ENCODE data around the gene UNC80.

UNC80 gene

DNA sequence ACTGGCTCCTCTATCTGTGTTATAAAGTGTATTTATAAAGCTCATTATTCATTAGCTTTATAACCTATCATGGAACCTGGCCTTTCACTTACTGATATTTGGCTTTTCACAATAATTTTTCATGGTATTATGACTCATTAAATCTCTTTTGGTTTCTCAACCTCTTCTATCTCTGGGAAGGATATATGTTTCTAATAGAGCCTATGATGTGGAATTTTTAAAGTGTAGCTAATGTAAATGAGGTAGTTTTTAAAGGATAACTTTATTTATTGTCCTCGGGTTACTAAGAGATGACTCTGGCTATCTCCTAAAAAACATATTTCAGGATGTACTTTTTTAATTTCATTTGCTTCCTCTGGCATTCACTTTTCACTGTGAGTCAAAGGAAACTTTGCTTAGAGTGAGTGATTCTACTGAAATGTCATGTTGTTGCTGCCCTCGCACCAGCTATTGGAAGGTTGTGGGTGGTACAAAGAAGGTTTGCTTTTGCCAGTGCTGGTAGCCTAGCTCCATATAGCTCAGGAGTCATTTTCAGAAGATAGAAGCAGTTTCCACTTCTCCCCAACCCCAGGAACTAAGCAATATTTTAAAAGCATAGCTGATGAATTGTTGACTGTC lies 145.6 kb downstream of the UNC80 start:
- no peaks in the 10 kb centered on the region for H3K27me3 ChIP-seq (replicated peaks; ENCODE audit: control insufficient read depth, insufficient read depth, low read length)
- H3K4me1 ChIP-seq (ENCODE audit: control insufficient read depth, insufficient read depth, low read length) = peaks cover 26% of the 10 kb centered on the region
- peak overlapping the region; percentile 10 for H3K4me3 ChIP-seq (ENCODE audit: low read length)
- H3K9ac ChIP-seq (ENCODE audit: low read length) = no peak overlapping the region
- no peaks in the 10 kb centered on the region for H3K9me3 ChIP-seq (ENCODE audit: control insufficient read depth, low read length)
- H3K36me3 ChIP-seq (ENCODE audit: control insufficient read depth, insufficient read depth, low read length, severe bottlenecking) = no peaks in the 10 kb centered on the region
- no peak for DNase-seq (ENCODE audit: low read depth)

DNA sequence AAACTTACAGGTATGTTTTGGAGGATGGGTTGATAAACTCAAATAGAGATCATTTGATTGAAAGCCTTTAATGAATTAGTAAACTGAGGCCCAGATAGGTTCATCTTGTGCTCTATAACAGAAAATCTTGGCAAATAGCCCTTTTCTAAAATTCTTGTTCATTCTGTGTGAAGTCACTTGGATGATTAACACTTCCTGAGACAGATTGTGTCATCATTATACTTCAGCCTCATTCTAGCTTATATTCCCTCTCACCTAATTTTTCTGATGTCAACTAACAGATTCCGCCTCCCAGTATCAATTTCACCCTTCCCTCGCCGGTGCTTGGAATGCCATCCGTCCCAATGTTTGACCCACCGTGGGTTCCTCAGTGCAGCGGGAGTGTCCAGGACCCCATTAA lies 146.6 kb downstream of the UNC80 start:
- H3K4me1 ChIP-seq (ENCODE audit: control insufficient read depth, insufficient read depth, low read length) = peaks cover 26% of the 10 kb centered on the region
- no peak overlapping the region for H3K4me3 ChIP-seq (ENCODE audit: low read length)
- DNase-seq (ENCODE audit: low read depth) = no peak

DNA sequence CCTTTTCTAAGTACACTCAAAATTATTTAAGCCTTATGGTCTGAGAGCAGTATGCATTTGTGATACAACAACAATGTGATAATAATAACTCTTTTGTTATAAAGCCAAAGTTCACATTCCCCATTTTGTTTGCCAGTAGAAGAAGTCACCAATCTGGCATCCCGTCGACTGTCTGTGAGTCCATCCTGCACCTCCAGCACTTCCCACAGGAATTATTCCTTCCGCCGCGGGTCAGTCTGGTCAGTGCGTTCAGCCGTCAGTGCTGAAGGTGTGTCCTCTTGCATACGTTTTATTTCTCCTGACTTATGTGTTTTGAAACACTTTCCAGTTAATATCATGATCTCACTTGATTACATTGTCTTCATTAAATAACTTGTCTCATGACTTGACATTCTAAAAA lies 150.5 kb downstream of the UNC80 start:
- H3K27me3 ChIP-seq (replicated peaks; ENCODE audit: control insufficient read depth, insufficient read depth, low read length) = no peaks in the 10 kb centered on the region
- no peak overlapping the region for H3K9ac ChIP-seq (ENCODE audit: low read length)
- no peak overlapping the region for H3K4me3 ChIP-seq (ENCODE audit: low read length)
- DNase-seq (ENCODE audit: low read depth) = no peak
- no peaks in the 10 kb centered on the region for H3K36me3 ChIP-seq (ENCODE audit: control insufficient read depth, insufficient read depth, low read length, severe bottlenecking)
- H3K4me1 ChIP-seq (ENCODE audit: control insufficient read depth, insufficient read depth, low read length) = peaks cover 18% of the 10 kb centered on the region
- no peaks in the 10 kb centered on the region for H3K9me3 ChIP-seq (ENCODE audit: control insufficient read depth, low read length)

More for the DNA sequence above, 146.6 kb downstream of the UNC80 start:
- H3K36me3 ChIP-seq (ENCODE audit: control insufficient read depth, insufficient read depth, low read length, severe bottlenecking) = no peaks in the 10 kb centered on the region
- H3K9me3 ChIP-seq (ENCODE audit: control insufficient read depth, low read length) = no peaks in the 10 kb centered on the region
- no peak overlapping the region for H3K9ac ChIP-seq (ENCODE audit: low read length)
- H3K27me3 ChIP-seq (replicated peaks; ENCODE audit: control insufficient read depth, insufficient read depth, low read length) = no peaks in the 10 kb centered on the region

DNA sequence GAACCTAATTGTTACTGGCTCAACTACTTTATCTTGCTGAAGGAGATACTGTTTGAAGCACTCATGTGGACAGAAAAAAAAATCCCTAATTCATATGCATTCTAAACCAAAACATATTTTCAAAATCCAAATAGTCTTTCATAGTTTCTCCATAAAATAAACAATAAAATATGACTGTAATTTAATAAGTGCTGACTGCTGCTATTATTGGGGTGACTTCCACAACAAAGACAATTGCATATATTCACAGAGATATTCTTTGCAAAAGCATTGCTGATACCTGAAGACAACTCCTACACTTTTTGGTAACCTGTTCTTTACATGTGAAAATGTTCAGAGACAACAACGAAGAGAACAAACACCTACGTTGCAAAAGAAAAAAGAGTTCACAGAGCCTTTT lies 157.7 kb downstream of the UNC80 start:
- H3K4me1 ChIP-seq (ENCODE audit: control insufficient read depth, insufficient read depth, low read length) = peaks cover 7% of the 10 kb centered on the region
- peaks cover 3% of the 10 kb centered on the region for H3K27me3 ChIP-seq (replicated peaks; ENCODE audit: control insufficient read depth, insufficient read depth, low read length)

DNA sequence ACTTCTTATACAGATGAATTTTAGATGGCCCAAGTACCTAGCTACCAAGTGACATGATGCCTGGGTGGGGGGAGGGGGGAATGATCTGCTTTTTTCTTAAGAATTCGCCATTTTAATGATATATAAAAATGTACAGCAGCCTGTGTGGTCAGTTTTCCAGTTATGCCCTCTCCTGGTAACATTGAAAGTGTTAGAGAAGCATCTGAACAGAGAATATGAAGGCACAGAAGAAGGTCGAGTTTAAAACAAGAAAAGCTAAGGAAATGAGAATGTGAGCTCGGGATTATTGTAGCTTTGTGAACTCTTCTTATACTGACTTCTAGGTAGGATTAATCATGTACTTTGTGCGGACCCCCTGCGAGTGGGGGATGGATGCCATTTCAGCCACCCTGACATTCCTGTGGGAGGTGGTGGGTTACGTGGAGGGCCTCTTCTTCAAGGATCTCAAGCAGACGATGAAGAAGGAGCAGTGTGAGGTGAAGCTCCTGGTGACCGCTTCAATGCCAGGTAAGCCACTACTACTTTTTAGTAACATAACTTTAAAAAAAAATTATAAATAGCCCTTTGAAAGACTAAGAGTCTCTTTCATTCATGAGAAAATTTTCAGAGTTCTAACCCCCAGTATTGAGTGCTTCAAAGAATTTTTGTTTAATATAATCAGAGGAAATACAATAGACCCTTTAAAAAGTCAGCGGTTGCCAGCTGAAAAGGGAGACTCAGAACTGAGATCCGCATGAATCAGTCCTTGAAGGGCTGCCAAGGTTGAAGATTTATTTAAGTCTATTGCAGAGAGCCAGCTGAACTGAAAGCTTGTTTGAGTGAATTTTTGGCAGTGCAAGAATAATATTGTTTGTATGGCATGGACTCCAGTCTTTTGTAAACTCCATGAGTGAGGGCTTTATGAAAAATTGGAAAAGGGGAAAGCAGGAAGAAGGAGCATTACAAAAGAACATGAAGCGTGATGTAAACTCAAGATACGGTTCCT lies 162.2 kb downstream of the UNC80 start:
- peaks cover 11% of the 10 kb centered on the region for H3K4me1 ChIP-seq (ENCODE audit: control insufficient read depth, insufficient read depth, low read length)
- peak; percentile 87 for DNase-seq (ENCODE audit: low read depth)
- H3K36me3 ChIP-seq (ENCODE audit: control insufficient read depth, insufficient read depth, low read length, severe bottlenecking) = no peaks in the 10 kb centered on the region
- peaks cover 3% of the 10 kb centered on the region for H3K27me3 ChIP-seq (replicated peaks; ENCODE audit: control insufficient read depth, insufficient read depth, low read length)
- no peaks in the 10 kb centered on the region for H3K9me3 ChIP-seq (ENCODE audit: control insufficient read depth, low read length)
- H3K4me3 ChIP-seq (ENCODE audit: low read length) = peak overlapping the region; percentile 76
- peak overlapping the region; percentile 57 for H3K9ac ChIP-seq (ENCODE audit: low read length)

More for the DNA sequence above, 157.7 kb downstream of the UNC80 start:
- Histone ChIP-seq H3K4me3 (ENCODE audit: low read length) (no peak overlapping the region), H3K9ac (ENCODE audit: low read length) (no peak overlapping the region), H3K9me3 (ENCODE audit: control insufficient read depth, low read length) (no peaks in the 10 kb centered on the region), H3K36me3 (ENCODE audit: control insufficient read depth, insufficient read depth, low read length, severe bottlenecking) (no peaks in the 10 kb centered on the region)
- DNase-seq (ENCODE audit: low read depth) = no peak

DNA sequence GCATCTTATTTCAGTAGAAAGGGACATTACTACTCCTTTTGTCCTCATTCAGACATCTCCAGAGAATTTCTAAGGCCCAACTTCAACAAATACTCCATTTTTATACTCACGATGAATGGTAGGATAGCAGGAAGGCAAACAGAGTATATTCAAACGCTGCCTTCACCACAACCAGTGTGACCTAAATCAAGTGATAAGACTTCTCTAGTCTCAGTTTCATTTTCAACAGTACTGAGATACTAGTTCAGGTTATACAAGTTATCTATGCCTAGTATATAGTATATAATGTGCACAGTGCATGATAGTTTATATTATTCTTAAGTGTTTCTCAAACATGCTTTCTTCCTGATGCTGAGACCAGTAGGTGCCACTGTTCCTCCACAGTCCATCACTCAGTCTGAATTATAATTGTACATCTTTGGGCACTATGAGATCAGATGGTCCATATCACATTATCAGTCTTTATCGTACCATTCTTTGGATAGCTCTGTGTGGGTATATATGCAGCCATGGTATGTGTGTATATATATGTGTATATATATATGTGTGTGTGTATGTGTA lies 164.6 kb downstream of the UNC80 start:
- no peak overlapping the region for H3K9ac ChIP-seq (ENCODE audit: low read length)
- H3K27me3 ChIP-seq (replicated peaks; ENCODE audit: control insufficient read depth, insufficient read depth, low read length) = peaks cover 3% of the 10 kb centered on the region
- DNase-seq (ENCODE audit: low read depth) = no peak
- H3K9me3 ChIP-seq (ENCODE audit: control insufficient read depth, low read length) = no peaks in the 10 kb centered on the region
- H3K4me1 ChIP-seq (ENCODE audit: control insufficient read depth, insufficient read depth, low read length) = peaks cover 11% of the 10 kb centered on the region
- no peak overlapping the region for H3K4me3 ChIP-seq (ENCODE audit: low read length)
- H3K36me3 ChIP-seq (ENCODE audit: control insufficient read depth, insufficient read depth, low read length, severe bottlenecking) = no peaks in the 10 kb centered on the region

DNA sequence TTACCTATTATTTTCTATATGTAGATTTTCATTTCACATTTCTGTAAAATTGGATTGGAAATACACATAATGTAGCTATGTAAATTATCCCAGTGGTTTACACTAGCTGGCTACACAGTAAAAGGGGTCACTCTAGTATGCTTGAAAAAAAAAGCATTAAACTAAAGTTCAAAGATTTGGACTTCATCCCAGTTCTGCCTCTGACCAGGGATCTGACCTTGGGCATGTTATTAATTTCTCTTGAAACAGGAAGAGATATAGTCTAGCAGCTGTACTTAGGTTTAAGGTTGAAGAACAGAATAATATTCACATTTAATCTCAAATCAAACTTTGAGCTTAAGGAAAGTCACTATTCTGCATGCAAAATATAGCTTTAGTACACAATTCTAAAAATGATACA lies 166.3 kb downstream of the UNC80 start:
- no peaks in the 10 kb centered on the region for H3K36me3 ChIP-seq (ENCODE audit: control insufficient read depth, insufficient read depth, low read length, severe bottlenecking)
- no peak overlapping the region for H3K9ac ChIP-seq (ENCODE audit: low read length)
- peaks cover 11% of the 10 kb centered on the region for H3K4me1 ChIP-seq (ENCODE audit: control insufficient read depth, insufficient read depth, low read length)
- no peaks in the 10 kb centered on the region for H3K27me3 ChIP-seq (replicated peaks; ENCODE audit: control insufficient read depth, insufficient read depth, low read length)
- no peak overlapping the region for H3K4me3 ChIP-seq (ENCODE audit: low read length)
- no peak for DNase-seq (ENCODE audit: low read depth)
- no peaks in the 10 kb centered on the region for H3K9me3 ChIP-seq (ENCODE audit: control insufficient read depth, low read length)

DNA sequence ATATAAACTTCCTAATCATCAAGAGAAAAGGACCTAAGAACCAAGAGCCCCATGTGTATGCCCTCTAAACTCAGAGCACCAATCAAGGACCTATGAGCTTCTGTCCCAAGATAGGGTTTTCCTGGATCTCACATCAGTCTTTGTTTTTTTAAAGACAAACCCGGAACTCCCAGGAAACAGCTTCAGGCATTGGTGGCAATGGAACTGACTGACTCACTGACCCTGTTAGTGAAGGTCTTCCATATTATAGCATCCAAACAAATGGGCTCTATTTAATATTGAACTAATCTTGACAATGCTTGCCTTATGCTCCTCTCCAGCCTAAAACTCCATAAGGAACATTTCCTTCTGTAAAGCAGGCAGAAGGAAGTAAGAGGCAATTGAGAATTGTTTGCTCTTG lies 167.3 kb downstream of the UNC80 start:
- no peaks in the 10 kb centered on the region for H3K27me3 ChIP-seq (replicated peaks; ENCODE audit: control insufficient read depth, insufficient read depth, low read length)
- H3K4me3 ChIP-seq (ENCODE audit: low read length) = no peak overlapping the region
- H3K36me3 ChIP-seq (ENCODE audit: control insufficient read depth, insufficient read depth, low read length, severe bottlenecking) = no peaks in the 10 kb centered on the region
- H3K9me3 ChIP-seq (ENCODE audit: control insufficient read depth, low read length) = no peaks in the 10 kb centered on the region
- peaks cover 5% of the 10 kb centered on the region for H3K4me1 ChIP-seq (ENCODE audit: control insufficient read depth, insufficient read depth, low read length)
- DNase-seq (ENCODE audit: low read depth) = no peak
- H3K9ac ChIP-seq (ENCODE audit: low read length) = no peak overlapping the region

DNA sequence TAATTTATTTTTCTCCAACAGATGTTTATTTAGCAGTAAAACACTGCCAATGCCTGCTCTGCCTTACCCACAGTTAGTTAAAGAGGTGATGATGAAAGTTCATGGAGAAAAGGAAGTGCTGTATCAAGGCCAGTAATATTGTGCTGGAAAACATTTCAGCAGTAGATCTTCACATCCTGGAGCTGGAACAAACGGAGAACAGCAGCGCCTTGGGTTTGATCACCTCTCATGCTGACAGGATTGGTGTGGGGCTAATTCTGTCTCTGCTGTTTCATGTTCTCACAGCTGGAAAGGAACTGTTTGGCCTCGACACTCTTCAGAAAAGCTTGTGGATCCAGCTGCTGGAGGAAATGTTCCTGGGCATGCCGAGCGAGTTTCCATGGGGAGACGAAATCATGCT lies 169.3 kb downstream of the UNC80 start:
- Histone ChIP-seq H3K9me3 (ENCODE audit: control insufficient read depth, low read length) (no peaks in the 10 kb centered on the region), H3K4me3 (ENCODE audit: low read length) (no peak overlapping the region), H3K4me1 (ENCODE audit: control insufficient read depth, insufficient read depth, low read length) (no peaks in the 10 kb centered on the region), H3K27me3 (replicated peaks; ENCODE audit: control insufficient read depth, insufficient read depth, low read length) (no peaks in the 10 kb centered on the region), H3K36me3 (ENCODE audit: control insufficient read depth, insufficient read depth, low read length, severe bottlenecking) (no peaks in the 10 kb centered on the region), H3K9ac (ENCODE audit: low read length) (no peak overlapping the region)
- no peak for DNase-seq (ENCODE audit: low read depth)

DNA sequence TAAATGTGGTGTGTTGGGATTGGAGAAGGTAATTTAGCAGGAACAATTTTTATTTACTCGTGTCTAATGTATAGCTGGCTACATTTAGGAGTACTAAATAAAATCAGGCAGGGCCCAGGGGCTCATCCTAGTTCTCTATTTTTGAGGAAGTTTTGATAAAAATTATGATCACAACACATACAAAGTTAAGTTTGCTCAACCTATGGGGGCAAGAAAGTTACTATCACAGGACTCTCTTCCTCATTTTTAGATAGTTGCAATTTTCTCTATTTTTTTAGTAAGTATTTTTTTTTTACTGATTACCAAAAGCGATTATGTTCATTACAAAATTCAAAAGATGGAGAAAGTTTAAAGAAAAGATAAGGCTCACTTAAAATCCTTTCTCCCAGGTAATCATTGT lies 170.8 kb downstream of the UNC80 start:
- Histone ChIP-seq H3K4me3 (ENCODE audit: low read length) (no peak overlapping the region), H3K27me3 (replicated peaks; ENCODE audit: control insufficient read depth, insufficient read depth, low read length) (no peaks in the 10 kb centered on the region), H3K36me3 (ENCODE audit: control insufficient read depth, insufficient read depth, low read length, severe bottlenecking) (no peaks in the 10 kb centered on the region), H3K4me1 (ENCODE audit: control insufficient read depth, insufficient read depth, low read length) (peaks cover 7% of the 10 kb centered on the region), H3K9ac (ENCODE audit: low read length) (no peak overlapping the region), H3K9me3 (ENCODE audit: control insufficient read depth, low read length) (no peaks in the 10 kb centered on the region)
- DNase-seq (ENCODE audit: low read depth) = no peak

DNA sequence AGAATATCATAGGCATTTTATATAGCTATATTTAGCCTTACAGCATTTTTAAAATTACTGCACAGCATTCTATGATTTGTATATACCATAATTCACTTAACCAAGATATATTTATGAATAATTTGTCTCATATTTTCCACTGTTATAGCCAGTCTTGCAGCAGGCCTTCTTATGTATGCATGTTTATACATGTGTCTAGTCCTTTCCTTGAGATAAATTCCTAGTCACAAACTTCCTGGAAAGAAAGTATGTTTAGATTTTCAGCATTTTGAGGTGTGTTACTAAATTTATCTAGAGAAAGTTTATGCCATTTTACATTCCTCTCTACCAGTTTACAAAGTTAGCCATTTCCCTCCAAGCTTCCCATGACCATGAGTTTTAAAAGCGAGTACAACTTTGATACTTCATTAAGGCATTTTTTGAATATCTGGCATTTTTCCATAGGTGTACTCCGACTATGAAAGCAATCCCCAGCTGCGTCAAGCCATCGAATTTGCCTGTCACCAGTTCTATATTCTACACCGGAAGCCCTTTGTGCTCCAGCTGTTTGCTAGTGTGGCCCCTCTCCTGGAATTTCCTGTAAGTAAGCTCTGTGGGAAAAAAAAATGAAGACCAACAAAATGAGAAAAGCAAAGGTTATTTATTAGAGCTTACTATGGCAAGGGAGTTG lies 171.4 kb downstream of the UNC80 start:
- H3K27me3 ChIP-seq (replicated peaks; ENCODE audit: control insufficient read depth, insufficient read depth, low read length) = no peaks in the 10 kb centered on the region
- no peak overlapping the region for H3K4me3 ChIP-seq (ENCODE audit: low read length)
- H3K36me3 ChIP-seq (ENCODE audit: control insufficient read depth, insufficient read depth, low read length, severe bottlenecking) = no peaks in the 10 kb centered on the region
- no peak for DNase-seq (ENCODE audit: low read depth)
- H3K9ac ChIP-seq (ENCODE audit: low read length) = no peak overlapping the region
- H3K4me1 ChIP-seq (ENCODE audit: control insufficient read depth, insufficient read depth, low read length) = peaks cover 7% of the 10 kb centered on the region
- no peaks in the 10 kb centered on the region for H3K9me3 ChIP-seq (ENCODE audit: control insufficient read depth, low read length)
